Hepatocyte (in vitro differentiated cells): ENCODE measurements around the gene TGM4. TPM values are rescaled to one million over a fixed set of nuclear protein-coding genes. Genes with fewer than 3 reads are reported as not detected.

Experiments used
- DNase-seq: peaks from one replicate; pipeline ENCODE4 v3.0.0-alpha.2; 2016; ENCODE audit warnings: low spot score
- H2AFZ ChIP-seq: fragments of 200-600 bp; sonication (generic); 2 replicates; pipeline ENCODE4 v1.6.0; 2016; ENCODE audit warnings: antibody characterized with exemption, mild to moderate bottlenecking
- H3K27ac ChIP-seq: fragments of 200-600 bp; sonication (generic); 2 replicates; pipeline ENCODE4 v1.5.1; 2016; ENCODE audit warnings: mild to moderate bottlenecking
- H3K27me3 ChIP-seq: fragments of 200-600 bp; sonication (generic); 2 replicates; pipeline ENCODE4 v1.6.1; 2016
- H3K36me3 ChIP-seq: fragments of 200-600 bp; sonication (generic); replicated peaks from 2 replicates; pipeline ENCODE4 v1.5.1; 2016; ENCODE audit warnings: low read depth; ENCODE audit not compliant: insufficient read depth
- H3K4me1 ChIP-seq: fragments of 200-600 bp; sonication (generic); 2 replicates; pipeline ENCODE4 v1.5.1; 2016; ENCODE audit warnings: mild to moderate bottlenecking, moderate library complexity; ENCODE audit not compliant: insufficient read depth
- H3K4me2 ChIP-seq: fragments of 200-600 bp; sonication (generic); 2 replicates; pipeline ENCODE4 v1.6.0; 2016
- H3K4me3 ChIP-seq: fragments of 200-600 bp; sonication (generic); 2 replicates; pipeline ENCODE4 v1.5.1; 2016; ENCODE audit warnings: mild to moderate bottlenecking
- H3K79me2 ChIP-seq: fragments of 200-600 bp; sonication (generic); 2 replicates; pipeline ENCODE4 v1.6.0; 2017; ENCODE audit warnings: mild to moderate bottlenecking
- H3K9me2 ChIP-seq: fragments of 200-600 bp; sonication (generic); replicated peaks from 2 replicates; pipeline ENCODE4 v1.6.0; 2017; ENCODE audit warnings: mild to moderate bottlenecking; ENCODE audit not compliant: insufficient read depth
- H3K9me3 ChIP-seq: fragments of 200-600 bp; sonication (generic); 2 replicates; pipeline ENCODE4 v1.5.1; 2016; ENCODE audit warnings: low read depth, mild to moderate bottlenecking
- H4K20me1 ChIP-seq: fragments of 200-600 bp; sonication (generic); 2 replicates; pipeline ENCODE4 v1.6.0; 2016; ENCODE audit warnings: mild to moderate bottlenecking; ENCODE audit not compliant: insufficient read depth, poor library complexity, severe bottlenecking
- EZH2 ChIP-seq: fragments of 200-600 bp; sonication (generic); IDR thresholded peaks from 2 replicates; pipeline ENCODE4 v1.6.1; 2016; ENCODE audit warnings: antibody characterized with exemption, mild to moderate bottlenecking, borderline replicate concordance
- EZH2phosphoT487 ChIP-seq: fragments of 200-600 bp; sonication (generic); IDR thresholded peaks from one replicate; pipeline ENCODE4 v1.6.1; 2018; ENCODE audit warnings: antibody characterized with exemption, mild to moderate bottlenecking, low read depth, moderate library complexity; ENCODE audit not compliant: unreplicated experiment, severe bottlenecking
- WGBS: methylation state at CpG from one replicate; pipeline ENCODE4 v1.1.6; 2016; ENCODE audit warnings: low lambda C conversion rate; ENCODE audit errors: missing lambda C conversion rate; 5-methylcytosine and 5-hydroxymethylcytosine counted together
- polyA plus RNA-seq: library from polyadenylated mRNA; unstranded; fragments of >200 nt; fragmentation: Nextera tagmentation; extraction: Ambion mirVana; gene quantifications from 2 replicates; pipeline ENCODE4 v1.2.1, GENCODE V29; 2016
- total RNA-seq: library from RNA; depleted of rRNA; stranded (reverse); fragments of >200 nt; gene quantifications from 2 replicates; pipeline ENCODE4 v1.2.3, GENCODE V29; 2014
- TF ChIP-seq, protein P1 (sequence below): fragments of 200-600 bp; sonication (generic); IDR thresholded peaks from 2 replicates; pipeline ENCODE4 v1.5.1; 2016; ENCODE audit warnings: antibody characterized with exemption, mild to moderate bottlenecking; ENCODE audit not compliant: poor library complexity

TGM4 gene
- total and polyA plus RNA-seq, 2 experiments from 2014 or later, result 0.43 TPM; not detected in 1

GRCh38 chr3:44932986-44933944 lies 58.9 kb downstream of the TGM4 start:
- Histone ChIP-seq H3K9me3 (no peaks in the 10 kb centered on the region), H4K20me1 (no peaks in the 10 kb centered on the region), H3K4me3 (no peak overlapping the region), H3K27ac (no peak overlapping the region), H3K4me2 (no peak overlapping the region), H3K27me3 (no peaks in the 10 kb centered on the region), H3K4me1 (no peaks in the 10 kb centered on the region), H3K9me2 (no peaks in the 10 kb centered on the region), H3K36me3 (no peaks in the 10 kb centered on the region), H3K79me2 (no peaks in the 10 kb centered on the region), H2AFZ (no peak overlapping the region)
- no peak for DNase-seq
- WGBS, result 91% methylated on average over 14 of the region's 14 CpGs
- TF ChIP-seq EZH2 (no peak), EZH2phosphoT487 (no peak)
- TF ChIP-seq, protein P1, sequence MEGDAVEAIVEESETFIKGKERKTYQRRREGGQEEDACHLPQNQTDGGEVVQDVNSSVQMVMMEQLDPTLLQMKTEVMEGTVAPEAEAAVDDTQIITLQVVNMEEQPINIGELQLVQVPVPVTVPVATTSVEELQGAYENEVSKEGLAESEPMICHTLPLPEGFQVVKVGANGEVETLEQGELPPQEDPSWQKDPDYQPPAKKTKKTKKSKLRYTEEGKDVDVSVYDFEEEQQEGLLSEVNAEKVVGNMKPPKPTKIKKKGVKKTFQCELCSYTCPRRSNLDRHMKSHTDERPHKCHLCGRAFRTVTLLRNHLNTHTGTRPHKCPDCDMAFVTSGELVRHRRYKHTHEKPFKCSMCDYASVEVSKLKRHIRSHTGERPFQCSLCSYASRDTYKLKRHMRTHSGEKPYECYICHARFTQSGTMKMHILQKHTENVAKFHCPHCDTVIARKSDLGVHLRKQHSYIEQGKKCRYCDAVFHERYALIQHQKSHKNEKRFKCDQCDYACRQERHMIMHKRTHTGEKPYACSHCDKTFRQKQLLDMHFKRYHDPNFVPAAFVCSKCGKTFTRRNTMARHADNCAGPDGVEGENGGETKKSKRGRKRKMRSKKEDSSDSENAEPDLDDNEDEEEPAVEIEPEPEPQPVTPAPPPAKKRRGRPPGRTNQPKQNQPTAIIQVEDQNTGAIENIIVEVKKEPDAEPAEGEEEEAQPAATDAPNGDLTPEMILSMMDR, result no peak

GRCh38 chr3:44939581-44940036 lies 65.2 kb downstream of the TGM4 start:
- no peaks in the 10 kb centered on the region for H3K36me3 ChIP-seq
- H3K9me3 ChIP-seq, result no peaks in the 10 kb centered on the region
- no peak for TF ChIP-seq EZH2phosphoT487
- TF ChIP-seq, protein P1, result no peak
- TF ChIP-seq EZH2, result no peak
- H3K79me2 ChIP-seq, result no peaks in the 10 kb centered on the region
- no peak overlapping the region for H3K4me3 ChIP-seq
- no peak overlapping the region for H2AFZ ChIP-seq
- H3K27ac ChIP-seq, result no peak overlapping the region
- no peaks in the 10 kb centered on the region for H3K9me2 ChIP-seq
- no peak overlapping the region for H3K4me2 ChIP-seq
- WGBS, result 92% methylated on average over 6 of the region's 6 CpGs
- no peak for DNase-seq
- H4K20me1 ChIP-seq, result no peaks in the 10 kb centered on the region
- H3K4me1 ChIP-seq, result no peaks in the 10 kb centered on the region
- no peaks in the 10 kb centered on the region for H3K27me3 ChIP-seq

- no peak overlapping the region for H3K27ac ChIP-seq
- no peaks in the 10 kb centered on the region for H3K9me3 ChIP-seq
- H4K20me1 ChIP-seq, result no peaks in the 10 kb centered on the region
- WGBS, result 93% methylated on average over 9 of the region's 9 CpGs
- no peaks in the 10 kb centered on the region for H3K27me3 ChIP-seq
- DNase-seq, result no peak
- no peaks in the 10 kb centered on the region for H3K36me3 ChIP-seq
- H3K79me2 ChIP-seq, result no peaks in the 10 kb centered on the region
- H3K4me2 ChIP-seq, result no peak overlapping the region
- H3K4me1 ChIP-seq, result no peaks in the 10 kb centered on the region
- H3K9me2 ChIP-seq, result no peaks in the 10 kb centered on the region
- H3K4me3 ChIP-seq, result no peak overlapping the region
- TF ChIP-seq, protein P1, result no peak
- TF ChIP-seq EZH2, result no peak
- TF ChIP-seq EZH2phosphoT487, result no peak
- no peak overlapping the region for H2AFZ ChIP-seq
These were observed 68.0 kb downstream of the TGM4 start for GRCh38 chr3:44942202-44942921.
